Measurements from ENCODE around the gene USP6NL. TPM values are rescaled to one million over a fixed set of nuclear protein-coding genes. Genes with fewer than 3 reads are reported as not detected.

Gene USP6NL
- total and polyA plus RNA-seq, 9 of the 15 experiments (the other 6 are each of a cell fraction or from before 2014, with no cell fraction given): 3.2 to 26.6 (median 19.8) TPM

DNA sequence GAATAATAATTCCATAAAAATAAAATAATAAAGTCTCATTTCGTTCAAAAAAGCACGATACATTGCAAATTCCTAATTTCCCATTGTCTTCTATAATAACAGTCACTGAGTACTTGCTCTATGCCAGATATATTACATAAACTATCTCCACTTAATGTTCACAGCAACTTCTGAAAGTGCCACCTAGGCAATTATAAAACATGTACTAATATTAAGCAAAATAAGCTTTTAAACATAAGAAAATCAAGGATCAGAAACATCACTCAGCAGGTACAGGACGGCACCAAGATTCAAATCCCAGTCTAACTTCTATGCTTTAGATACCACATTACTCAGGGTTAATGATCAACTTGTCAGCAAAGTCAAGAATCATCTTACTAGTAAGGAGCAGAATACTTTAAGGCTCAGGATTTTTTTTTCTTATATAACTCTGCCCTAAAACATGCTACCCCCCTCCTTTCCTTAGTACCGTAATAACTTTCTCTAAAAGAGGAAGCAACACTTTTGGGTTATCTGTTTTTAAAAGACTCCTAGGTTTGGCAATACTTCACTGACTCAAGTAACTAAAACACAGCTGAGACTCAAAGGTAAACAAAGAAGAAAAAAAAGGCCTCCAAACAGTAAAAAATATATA is 51.3 kb downstream of the USP6NL start (continued):
- TF ChIP-seq, protein P1, sequence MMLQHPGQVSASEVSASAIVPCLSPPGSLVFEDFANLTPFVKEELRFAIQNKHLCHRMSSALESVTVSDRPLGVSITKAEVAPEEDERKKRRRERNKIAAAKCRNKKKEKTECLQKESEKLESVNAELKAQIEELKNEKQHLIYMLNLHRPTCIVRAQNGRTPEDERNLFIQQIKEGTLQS (IDR thresholded peaks at IDR 0.05): no peak
- TF ChIP-seq, protein P1 (CRISPR knock-in tag; conservative IDR thresholded peaks at IDR 0.05): no peak
- TF ChIP-seq, protein P2, sequence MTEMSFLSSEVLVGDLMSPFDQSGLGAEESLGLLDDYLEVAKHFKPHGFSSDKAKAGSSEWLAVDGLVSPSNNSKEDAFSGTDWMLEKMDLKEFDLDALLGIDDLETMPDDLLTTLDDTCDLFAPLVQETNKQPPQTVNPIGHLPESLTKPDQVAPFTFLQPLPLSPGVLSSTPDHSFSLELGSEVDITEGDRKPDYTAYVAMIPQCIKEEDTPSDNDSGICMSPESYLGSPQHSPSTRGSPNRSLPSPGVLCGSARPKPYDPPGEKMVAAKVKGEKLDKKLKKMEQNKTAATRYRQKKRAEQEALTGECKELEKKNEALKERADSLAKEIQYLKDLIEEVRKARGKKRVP (CRISPR knock-in tag; IDR thresholded peaks at IDR 0.05): no peak
- TF ChIP-seq, protein P3, sequence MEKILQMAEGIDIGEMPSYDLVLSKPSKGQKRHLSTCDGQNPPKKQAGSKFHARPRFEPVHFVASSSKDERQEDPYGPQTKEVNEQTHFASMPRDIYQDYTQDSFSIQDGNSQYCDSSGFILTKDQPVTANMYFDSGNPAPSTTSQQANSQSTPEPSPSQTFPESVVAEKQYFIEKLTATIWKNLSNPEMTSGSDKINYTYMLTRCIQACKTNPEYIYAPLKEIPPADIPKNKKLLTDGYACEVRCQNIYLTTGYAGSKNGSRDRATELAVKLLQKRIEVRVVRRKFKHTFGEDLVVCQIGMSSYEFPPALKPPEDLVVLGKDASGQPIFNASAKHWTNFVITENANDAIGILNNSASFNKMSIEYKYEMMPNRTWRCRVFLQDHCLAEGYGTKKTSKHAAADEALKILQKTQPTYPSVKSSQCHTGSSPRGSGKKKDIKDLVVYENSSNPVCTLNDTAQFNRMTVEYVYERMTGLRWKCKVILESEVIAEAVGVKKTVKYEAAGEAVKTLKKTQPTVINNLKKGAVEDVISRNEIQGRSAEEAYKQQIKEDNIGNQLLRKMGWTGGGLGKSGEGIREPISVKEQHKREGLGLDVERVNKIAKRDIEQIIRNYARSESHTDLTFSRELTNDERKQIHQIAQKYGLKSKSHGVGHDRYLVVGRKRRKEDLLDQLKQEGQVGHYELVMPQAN (IDR thresholded peaks at IDR 0.05; ENCODE audit: borderline replicate concordance): no peak
- TF ChIP-seq, protein P4, sequence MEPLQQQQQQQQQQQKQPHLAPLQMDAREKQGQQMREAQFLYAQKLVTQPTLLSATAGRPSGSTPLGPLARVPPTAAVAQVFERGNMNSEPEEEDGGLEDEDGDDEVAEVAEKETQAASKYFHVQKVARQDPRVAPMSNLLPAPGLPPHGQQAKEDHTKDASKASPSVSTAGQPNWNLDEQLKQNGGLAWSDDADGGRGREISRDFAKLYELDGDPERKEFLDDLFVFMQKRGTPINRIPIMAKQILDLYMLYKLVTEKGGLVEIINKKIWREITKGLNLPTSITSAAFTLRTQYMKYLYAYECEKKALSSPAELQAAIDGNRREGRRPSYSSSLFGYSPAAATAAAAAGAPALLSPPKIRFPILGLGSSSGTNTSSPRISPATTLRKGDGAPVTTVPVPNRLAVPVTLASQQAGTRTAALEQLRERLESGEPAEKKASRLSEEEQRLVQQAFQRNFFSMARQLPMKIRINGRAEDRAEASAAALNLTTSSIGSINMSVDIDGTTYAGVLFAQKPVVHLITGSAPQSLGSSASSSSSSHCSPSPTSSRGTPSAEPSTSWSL (CRISPR knock-in tag; IDR thresholded peaks at IDR 0.05; ENCODE audit: borderline replicate concordance): no peak
- TF ChIP-seq FOXK2 (conservative IDR thresholded peaks at IDR 0.05 in 1 of 2, IDR thresholded peaks at IDR 0.05 in 1 of 2; ENCODE audit: low read depth in 2 of 2) (0 out of 4 replicates have a peak, but pooled peaks of 1 of the 2 experiments have one; percentile 38), ZNF583 (CRISPR knock-in tag; IDR thresholded peaks at IDR 0.05) (no peak), ILF3 (IDR thresholded peaks at IDR 0.05; ENCODE audit: borderline replicate concordance) (no peak), CSDE1 (IDR thresholded peaks at IDR 0.05) (no peak), SMARCB1 (IDR thresholded peaks at IDR 0.05; ENCODE audit: insufficient read length, low read depth) (no peak), ZNF584 (CRISPR knock-in tag; IDR thresholded peaks at IDR 0.05; ENCODE audit: low read depth) (no peak), GABPA (tag; conservative IDR thresholded peaks at IDR 0.05; ENCODE audit: low read depth) (no peak), ZNF316 (IDR thresholded peaks at IDR 0.05) (peak; percentile 67), CBX1 (IDR thresholded peaks at IDR 0.05; ENCODE audit: low read depth) (no peak), ZNF717 (CRISPR knock-in tag; IDR thresholded peaks at IDR 0.05) (no peak)
- TF ChIP-seq, protein P5, sequence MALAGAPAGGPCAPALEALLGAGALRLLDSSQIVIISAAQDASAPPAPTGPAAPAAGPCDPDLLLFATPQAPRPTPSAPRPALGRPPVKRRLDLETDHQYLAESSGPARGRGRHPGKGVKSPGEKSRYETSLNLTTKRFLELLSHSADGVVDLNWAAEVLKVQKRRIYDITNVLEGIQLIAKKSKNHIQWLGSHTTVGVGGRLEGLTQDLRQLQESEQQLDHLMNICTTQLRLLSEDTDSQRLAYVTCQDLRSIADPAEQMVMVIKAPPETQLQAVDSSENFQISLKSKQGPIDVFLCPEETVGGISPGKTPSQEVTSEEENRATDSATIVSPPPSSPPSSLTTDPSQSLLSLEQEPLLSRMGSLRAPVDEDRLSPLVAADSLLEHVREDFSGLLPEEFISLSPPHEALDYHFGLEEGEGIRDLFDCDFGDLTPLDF (CRISPR knock-in tag; IDR thresholded peaks at IDR 0.05): no peak
- TF ChIP-seq, protein P6, sequence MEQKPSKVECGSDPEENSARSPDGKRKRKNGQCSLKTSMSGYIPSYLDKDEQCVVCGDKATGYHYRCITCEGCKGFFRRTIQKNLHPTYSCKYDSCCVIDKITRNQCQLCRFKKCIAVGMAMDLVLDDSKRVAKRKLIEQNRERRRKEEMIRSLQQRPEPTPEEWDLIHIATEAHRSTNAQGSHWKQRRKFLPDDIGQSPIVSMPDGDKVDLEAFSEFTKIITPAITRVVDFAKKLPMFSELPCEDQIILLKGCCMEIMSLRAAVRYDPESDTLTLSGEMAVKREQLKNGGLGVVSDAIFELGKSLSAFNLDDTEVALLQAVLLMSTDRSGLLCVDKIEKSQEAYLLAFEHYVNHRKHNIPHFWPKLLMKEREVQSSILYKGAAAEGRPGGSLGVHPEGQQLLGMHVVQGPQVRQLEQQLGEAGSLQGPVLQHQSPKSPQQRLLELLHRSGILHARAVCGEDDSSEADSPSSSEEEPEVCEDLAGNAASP (IDR thresholded peaks at IDR 0.05): no peak
- TF ChIP-seq, protein P7, sequence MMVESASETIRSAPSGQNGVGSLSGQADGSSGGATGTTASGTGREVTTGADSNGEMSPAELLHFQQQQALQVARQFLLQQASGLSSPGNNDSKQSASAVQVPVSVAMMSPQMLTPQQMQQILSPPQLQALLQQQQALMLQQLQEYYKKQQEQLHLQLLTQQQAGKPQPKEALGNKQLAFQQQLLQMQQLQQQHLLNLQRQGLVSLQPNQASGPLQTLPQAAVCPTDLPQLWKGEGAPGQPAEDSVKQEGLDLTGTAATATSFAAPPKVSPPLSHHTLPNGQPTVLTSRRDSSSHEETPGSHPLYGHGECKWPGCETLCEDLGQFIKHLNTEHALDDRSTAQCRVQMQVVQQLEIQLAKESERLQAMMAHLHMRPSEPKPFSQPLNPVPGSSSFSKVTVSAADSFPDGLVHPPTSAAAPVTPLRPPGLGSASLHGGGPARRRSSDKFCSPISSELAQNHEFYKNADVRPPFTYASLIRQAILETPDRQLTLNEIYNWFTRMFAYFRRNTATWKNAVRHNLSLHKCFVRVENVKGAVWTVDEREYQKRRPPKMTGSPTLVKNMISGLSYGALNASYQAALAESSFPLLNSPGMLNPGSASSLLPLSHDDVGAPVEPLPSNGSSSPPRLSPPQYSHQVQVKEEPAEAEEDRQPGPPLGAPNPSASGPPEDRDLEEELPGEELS (CRISPR knock-in tag; IDR thresholded peaks at IDR 0.05; ENCODE audit: borderline replicate concordance): no peak
